Measurements from ENCODE around the gene HECTD4.

Gene HECTD4

GRCh38 chr12:112303799-112304198 is 78.4 kb downstream of the HECTD4 start:
- no peak for TF ChIP-seq CTCF (IDR thresholded peaks at IDR 0.05)

DNA sequence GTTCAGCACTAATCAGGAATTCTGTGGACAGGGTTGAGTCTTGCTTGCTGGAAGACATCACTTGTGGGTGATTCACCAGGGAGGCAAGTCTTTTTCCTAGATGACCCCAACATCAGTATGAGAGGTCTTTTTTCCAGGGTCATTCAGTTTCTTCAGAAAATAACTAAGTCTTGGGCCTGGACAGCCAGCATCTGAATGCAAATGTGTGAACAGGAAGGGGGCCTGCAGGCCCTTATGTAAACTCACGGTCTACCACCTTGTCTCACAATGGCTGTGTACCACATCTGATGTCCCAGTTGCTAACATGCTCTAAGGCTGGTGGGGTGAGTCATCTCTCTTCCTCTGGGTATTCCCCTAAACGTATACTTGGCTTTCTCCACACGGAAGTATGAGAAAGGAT is 79.2 kb downstream of the HECTD4 start:
- TF ChIP-seq CTCF (IDR thresholded peaks at IDR 0.05) = no peak

DNA sequence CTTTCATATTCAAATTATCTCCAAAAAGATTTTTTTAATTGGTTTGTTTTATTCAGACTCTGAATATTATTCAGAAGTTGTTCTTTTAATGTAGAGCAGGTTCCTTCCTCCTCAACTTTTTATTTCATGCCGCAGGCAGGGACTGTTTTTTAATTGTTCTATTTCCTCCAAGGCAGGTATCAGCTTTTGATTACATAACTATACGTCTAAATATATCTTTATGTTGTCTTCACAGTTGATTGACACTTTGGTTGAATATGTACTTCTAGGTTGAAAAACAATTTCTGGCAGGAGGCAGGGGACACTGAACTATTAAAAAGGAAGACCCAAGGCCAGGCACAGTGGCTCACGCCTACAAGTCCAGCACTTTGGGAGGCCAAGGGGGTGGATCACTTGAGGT is 82.5 kb downstream of the HECTD4 start:
- no peak for TF ChIP-seq CTCF (IDR thresholded peaks at IDR 0.05)

DNA sequence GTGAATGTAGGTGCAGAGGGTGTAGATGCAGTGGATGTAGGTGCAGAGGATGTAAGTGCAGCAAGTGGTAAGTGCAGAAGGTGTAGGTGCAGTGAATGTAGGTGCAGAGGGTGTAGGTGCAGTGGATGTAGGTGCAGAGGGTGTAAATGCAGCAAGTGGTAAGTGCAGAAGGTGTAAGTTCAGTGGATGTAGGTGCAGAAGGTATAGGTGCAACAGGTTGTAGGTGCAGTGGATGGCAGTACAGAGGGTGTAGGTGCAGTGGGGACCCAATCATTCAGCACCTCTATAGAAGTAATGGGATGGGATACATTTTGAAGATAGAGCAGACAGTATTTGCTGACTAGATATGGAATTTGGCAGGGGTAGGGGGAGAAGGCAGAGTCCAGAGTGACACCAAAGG is 85.0 kb downstream of the HECTD4 start:
- no peak for TF ChIP-seq CTCF (IDR thresholded peaks at IDR 0.05)

DNA sequence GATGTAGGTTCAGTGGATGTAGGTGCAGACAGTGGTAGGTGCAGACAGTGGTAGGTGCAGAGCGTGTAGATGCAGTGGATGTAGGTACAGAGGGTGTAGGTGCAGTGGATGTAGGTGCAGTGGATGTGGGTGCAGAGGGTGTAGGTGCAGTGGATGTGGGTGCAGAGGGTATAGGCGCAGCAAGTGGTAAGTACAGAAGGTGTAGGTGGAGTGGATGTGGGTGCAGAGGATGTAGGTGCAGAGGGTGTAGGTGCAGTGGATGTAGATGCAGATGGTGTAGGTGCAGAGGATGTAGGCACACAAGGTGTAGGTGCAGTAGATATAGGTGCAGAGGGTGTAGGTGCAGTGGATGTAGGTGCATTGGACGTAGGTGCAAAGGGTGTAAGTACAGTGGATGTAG is 86.0 kb downstream of the HECTD4 start:
- TF ChIP-seq CTCF (IDR thresholded peaks at IDR 0.05) = no peak

GRCh38 chr12:112294793-112295192 is 87.4 kb downstream of the HECTD4 start:
- peak; percentile 23; the same call in 1 of the 2 replicates for TF ChIP-seq CTCF (IDR thresholded peaks at IDR 0.05)

- no peak for TF ChIP-seq CTCF (IDR thresholded peaks at IDR 0.05)
Measured at GRCh38 chr12:112288638-112289037, 93.6 kb downstream of the HECTD4 start.
